Calu3 (cell line): ENCODE results near the gene ABCB8. TPM values are rescaled to one million over a fixed set of nuclear protein-coding genes. Genes with fewer than 3 reads are reported as not detected.

Source experiments
- BruUV-seq: library from RNA; stranded (reverse); fragments of 400-500 nt; replicated peaks from 2 replicates; lab custom pipeline; 2021; lab: Mats Ljungman, UMichigan
- CTCF ChIA-PET: fragments of 300-600 bp; sonication (Branson Sonifier 250); formaldehyde crosslinking; loops from one replicate; lab custom pipeline; 2022; ENCODE audit warnings: antibody characterized with exemption; lab: Charles Lee
- DNase-seq: peaks from one replicate; pipeline ENCODE4 v3.0.0; 2022
- H3K27ac Mint-ChIP-seq: one replicate; pipeline ENCODE4 v1.8.0; 2022; ENCODE audit warnings: mixed read lengths; ENCODE audit not compliant: unreplicated experiment
- H3K27me3 Mint-ChIP-seq: one replicate; pipeline ENCODE4 v1.8.0; 2022; ENCODE audit warnings: mixed read lengths; ENCODE audit not compliant: unreplicated experiment
- H3K36me3 Mint-ChIP-seq: one replicate; pipeline ENCODE4 v1.8.0; 2022; ENCODE audit warnings: mild to moderate bottlenecking, moderate library complexity, mixed read lengths; ENCODE audit not compliant: insufficient read depth, unreplicated experiment
- H3K4me1 Mint-ChIP-seq: one replicate; pipeline ENCODE4 v1.8.0; 2022; ENCODE audit warnings: mild to moderate bottlenecking, low read depth, mixed read lengths; ENCODE audit not compliant: unreplicated experiment
- H3K4me3 Mint-ChIP-seq: one replicate; pipeline ENCODE4 v1.8.0; 2022; ENCODE audit warnings: mild to moderate bottlenecking, low read depth, moderate library complexity, mixed read lengths; ENCODE audit not compliant: unreplicated experiment
- H3K9me3 Mint-ChIP-seq: one replicate; pipeline ENCODE4 v1.8.0; 2022; ENCODE audit warnings: low read depth, mixed read lengths; ENCODE audit not compliant: unreplicated experiment
- CTCF ChIP-seq: fragments of 200-600 bp; IDR thresholded peaks from one replicate; pipeline ENCODE4 v1.8.0; 2022; ENCODE audit warnings: antibody characterized with exemption; ENCODE audit not compliant: unreplicated experiment
- intact Hi-C: fragments of 100-400 bp; cut with micrococcal nuclease; formaldehyde crosslinking; loops from one replicate; pipeline ENCODE4 v1.10.0; 2022; ENCODE audit not compliant: unreplicated experiment
- total RNA-seq: library from RNA; stranded (reverse); gene quantifications from 2 replicates; pipeline ENCODE4 v1.2.3, GENCODE V29; 2022

The ABCB8 gene
- total RNA-seq, 1 experiment from 2014 or later, result 40.2 TPM

GRCh38 chr7:151094675-151095074 is 66.4 kb downstream of the ABCB8 start:
- no TSS peak for BruUV-seq
- intact Hi-C loops, result no loop called here
- Mint-ChIP-seq H3K27ac (no peak overlapping the region), H3K27me3 (no peaks in the 10 kb centered on the region), H3K4me1 (peaks cover 15% of the 10 kb centered on the region), H3K36me3 (peaks cover 15% of the 10 kb centered on the region), H3K9me3 (no peaks in the 10 kb centered on the region), H3K4me3 (no peak overlapping the region)
- no peak for TF ChIP-seq CTCF
- CTCF ChIA-PET, result no interaction called here
- no peak for DNase-seq

- no peak for DNase-seq
- Mint-ChIP-seq H3K9me3 (no peaks in the 10 kb centered on the region), H3K4me1 (peaks cover 9% of the 10 kb centered on the region), H3K36me3 (peaks cover 11% of the 10 kb centered on the region), H3K27ac (no peak overlapping the region), H3K4me3 (no peak overlapping the region), H3K27me3 (no peaks in the 10 kb centered on the region)
- no TSS peak for BruUV-seq
- TF ChIP-seq CTCF, result no peak
- CTCF ChIA-PET, result interaction anchor here (0.6 kb wide), 1 partner anchor 194 kb away, joined by 3 read pairs; no protein-coding TSS in a partner anchor
- intact Hi-C loops, result no loop called here
Measured at GRCh38 chr7:151095123-151095797, 67.0 kb downstream of the ABCB8 start.

GRCh38 chr7:151095828-151096475 is 67.7 kb downstream of the ABCB8 start:
- Mint-ChIP-seq H3K36me3 (peaks cover 13% of the 10 kb centered on the region), H3K4me1 (peaks cover 8% of the 10 kb centered on the region), H3K9me3 (no peaks in the 10 kb centered on the region), H3K27ac (no peak overlapping the region), H3K4me3 (no peak overlapping the region), H3K27me3 (no peaks in the 10 kb centered on the region)
- intact Hi-C loops, result no loop called here
- CTCF ChIA-PET, result no interaction called here
- no peak for TF ChIP-seq CTCF
- BruUV-seq, result no TSS peak
- DNase-seq, result no peak

Other genes with a start within 250 kb of the ABCB8 start
- gene TMEM176B, start 228.1 kb upstream of the ABCB8 start, total RNA-seq, result 3.1 and 7.3 TPM in 2 replicates
- gene TMEM176A, start 227.7 kb upstream of the ABCB8 start, total RNA-seq, result 1.5 and 6.1 TPM in 2 replicates
- 1.2 and 1.8 TPM in 2 replicates for gene AOC1, start 175.9 kb upstream of the ABCB8 start, total RNA-seq
- 0.45 and 0.66 TPM in 2 replicates for gene KCNH2, start 50.1 kb upstream of the ABCB8 start, total RNA-seq
- 0.71 and 1.1 TPM in 2 replicates for gene NOS3, start 37.4 kb upstream of the ABCB8 start, total RNA-seq
- gene ATG9B, start 4.0 kb upstream of the ABCB8 start, total RNA-seq, result 7.9 and 17.7 TPM in 2 replicates
- 11.7 and 13.6 TPM in 2 replicates for gene ASIC3, start 20.1 kb downstream of the ABCB8 start, total RNA-seq
- gene CDK5, start 29.4 kb downstream of the ABCB8 start, total RNA-seq, result 23.5 and 24.6 TPM in 2 replicates
- gene SLC4A2, start 31.1 kb downstream of the ABCB8 start, total RNA-seq, result 194 and 209 TPM in 2 replicates
- 113 and 121 TPM in 2 replicates for gene FASTK, start 52.4 kb downstream of the ABCB8 start, total RNA-seq
- 49.9 and 51.2 TPM in 2 replicates for gene TMUB1, start 55.0 kb downstream of the ABCB8 start, total RNA-seq
- 67.4 and 73.4 TPM in 2 replicates for gene AGAP3, start 58.0 kb downstream of the ABCB8 start, total RNA-seq
- gene GBX1, start 139.2 kb downstream of the ABCB8 start, total RNA-seq, result not detected in 2 replicates
- gene ASB10, start 158.8 kb downstream of the ABCB8 start, total RNA-seq, result not detected in 2 replicates
- not detected in 2 replicates for gene H2BK1, start 182.0 kb downstream of the ABCB8 start, total RNA-seq
- 43.0 and 49.7 TPM in 2 replicates for gene ABCF2, start 198.8 kb downstream of the ABCB8 start, total RNA-seq
- gene CHPF2, start 204.0 kb downstream of the ABCB8 start, total RNA-seq, result 48.1 and 51.3 TPM in 2 replicates
- gene SMARCD3, start 220.2 kb downstream of the ABCB8 start, total RNA-seq, result 2.3 and 4.1 TPM in 2 replicates